H9 (cell line): ENCODE measurements around the gene BRDT. TPM values are rescaled to one million over a fixed set of nuclear protein-coding genes. Genes with fewer than 3 reads are reported as not detected.

ENCODE experiments used
- DNase-seq: peaks from one replicate; pipeline ENCODE4 v3.0.0-alpha.2; 2017
- H2AFZ ChIP-seq: one replicate; pipeline ENCODE4 v1.6.1; 2013; ENCODE audit warnings: mild to moderate bottlenecking, low read length, control low read depth, moderate library complexity
- H2AK5ac ChIP-seq: 2 replicates; pipeline ENCODE4 v1.6.1; 2013; ENCODE audit warnings: low read length, control low read depth, mixed read lengths; ENCODE audit not compliant: insufficient read length
- H2BK120ac ChIP-seq: one replicate; pipeline ENCODE4 v1.6.1; 2013; ENCODE audit warnings: low read depth, mild to moderate bottlenecking, low read length, control low read depth, inconsistent platforms; ENCODE audit not compliant: poor library complexity, severe bottlenecking
- H2BK12ac ChIP-seq: 2 replicates; pipeline ENCODE4 v1.6.1; 2013; ENCODE audit warnings: low read length, control low read depth, mixed read lengths, low read depth; ENCODE audit not compliant: insufficient read length
- H2BK15ac ChIP-seq: 2 replicates; pipeline ENCODE4 v1.6.1; 2013; ENCODE audit warnings: low read depth, low read length, control low read depth
- H2BK20ac ChIP-seq: one replicate; pipeline ENCODE4 v1.6.1; 2013; ENCODE audit warnings: low read depth, mild to moderate bottlenecking, low read length, control low read depth, inconsistent platforms; ENCODE audit not compliant: poor library complexity, severe bottlenecking
- H2BK5ac ChIP-seq: 2 replicates; pipeline ENCODE4 v1.6.1; 2013; ENCODE audit warnings: low read length, control low read depth, mixed read lengths; ENCODE audit not compliant: insufficient read length
- H3K14ac ChIP-seq: 2 replicates; pipeline ENCODE4 v1.6.1; 2013; ENCODE audit warnings: low read length, control low read depth; ENCODE audit not compliant: insufficient read depth
- H3K18ac ChIP-seq: 2 replicates; pipeline ENCODE4 v1.6.1; 2013; ENCODE audit warnings: low read depth, mild to moderate bottlenecking, mixed read lengths, low read length, control low read depth; ENCODE audit not compliant: insufficient read length
- H3K23ac ChIP-seq: 2 replicates; pipeline ENCODE4 v1.6.1; 2013; ENCODE audit warnings: low read length, control low read depth, mixed read lengths, low read depth; ENCODE audit not compliant: insufficient read length
- H3K23me2 ChIP-seq: 2 replicates; pipeline ENCODE4 v1.6.1; 2013; ENCODE audit warnings: low read depth, mild to moderate bottlenecking, mixed read lengths, low read length, control low read depth; ENCODE audit not compliant: insufficient read length, poor library complexity, severe bottlenecking
- H3K27ac ChIP-seq: 2 replicates; pipeline ENCODE4 v1.5.1; 2013; ENCODE audit warnings: low read length, control low read depth, mixed read lengths, low read depth; ENCODE audit not compliant: insufficient read length
- H3K27me3 ChIP-seq: 2 replicates; pipeline ENCODE4 v1.6.1; 2013; ENCODE audit warnings: low read length, control low read depth, inconsistent platforms; ENCODE audit not compliant: insufficient read depth
- H3K4ac ChIP-seq: 2 replicates; pipeline ENCODE4 v1.6.1; 2013; ENCODE audit warnings: low read depth, mild to moderate bottlenecking, control low read depth, inconsistent platforms, low read length, moderate library complexity
- H3K4me1 ChIP-seq: 2 replicates; pipeline ENCODE4 v1.6.1; 2013; ENCODE audit warnings: low read length, control low read depth, inconsistent platforms; ENCODE audit not compliant: insufficient read depth
- H3K4me2 ChIP-seq: 2 replicates; pipeline ENCODE4 v1.6.1; 2013; ENCODE audit warnings: low read length, control low read depth, mixed read lengths; ENCODE audit not compliant: insufficient read length, insufficient read depth
- H3K56ac ChIP-seq: 2 replicates; pipeline ENCODE4 v1.6.1; 2013; ENCODE audit warnings: low read depth, mild to moderate bottlenecking, mixed read lengths, low read length, control low read depth; ENCODE audit not compliant: insufficient read length
- H3K79me1 ChIP-seq: 2 replicates; pipeline ENCODE4 v1.6.1; 2013; ENCODE audit warnings: low read depth, mild to moderate bottlenecking, moderate library complexity, low read length, control low read depth, inconsistent platforms; ENCODE audit not compliant: insufficient read depth, poor library complexity, severe bottlenecking
- H3K79me2 ChIP-seq: 2 replicates; pipeline ENCODE4 v1.6.1; 2013; ENCODE audit warnings: low read length, control low read depth, inconsistent platforms; ENCODE audit not compliant: insufficient read depth
- H3K9ac ChIP-seq: 2 replicates; pipeline ENCODE4 v1.6.1; 2013; ENCODE audit warnings: low read length, control low read depth, mixed read lengths; ENCODE audit not compliant: insufficient read length; ENCODE audit errors: extremely low read depth
- H3K9me3 ChIP-seq: one replicate; pipeline ENCODE4 v1.6.1; 2013; ENCODE audit warnings: low read depth, low read length, inconsistent platforms; ENCODE audit not compliant: control insufficient read depth
- H3T11ph ChIP-seq: one replicate; pipeline ENCODE4 v1.6.1; 2013; ENCODE audit warnings: mild to moderate bottlenecking, low read length, control low read depth, inconsistent platforms
- H4K20me1 ChIP-seq: one replicate; pipeline ENCODE4 v1.6.1; 2013; ENCODE audit not compliant: control insufficient read depth, insufficient read length, insufficient read depth
- H4K5ac ChIP-seq: 2 replicates; pipeline ENCODE4 v1.6.1; 2013; ENCODE audit warnings: low read depth, mild to moderate bottlenecking, mixed read lengths, low read length, control low read depth; ENCODE audit not compliant: insufficient read length
- H4K8ac ChIP-seq: replicated peaks from 2 replicates; pipeline ENCODE4 v1.6.1; 2013; ENCODE audit warnings: low read length, control low read depth, mixed read lengths, low read depth; ENCODE audit not compliant: insufficient read length
- H4K91ac ChIP-seq: 2 replicates; pipeline ENCODE4 v1.6.1; 2013; ENCODE audit warnings: low read depth, mild to moderate bottlenecking, moderate library complexity, mixed read lengths, low read length, control low read depth; ENCODE audit not compliant: insufficient read length
- H3K27ac Mint-ChIP-seq, 3 experiments: 2 replicates in 2 of 3; 3 replicates in 1 of 3; pipeline ENCODE4 v1.8.0; 2020 to 2021; ENCODE audit warnings: mixed read lengths in 3 of 3, mild to moderate bottlenecking in 1 of 3, moderate library complexity in 1 of 3
- H3K27me3 Mint-ChIP-seq: 2 replicates; pipeline ENCODE4 v1.8.0; 2021; ENCODE audit warnings: low read depth, mild to moderate bottlenecking, moderate library complexity, mixed read lengths
- H3K36me3 Mint-ChIP-seq, 3 experiments: 2 replicates in 2 of 3; 3 replicates in 1 of 3; pipeline ENCODE4 v1.8.0; 2020 to 2021; ENCODE audit warnings: low read depth in 3 of 3, mixed read lengths in 3 of 3; ENCODE audit not compliant: insufficient read depth in 1 of 3
- H3K4me1 Mint-ChIP-seq, 2 experiments: 2 replicates each; pipeline ENCODE4 v1.8.0; 2020; ENCODE audit warnings: mixed read lengths in 2 of 2
- H3K4me3 Mint-ChIP-seq, 2 experiments: 2 replicates in 1 of 2; 3 replicates in 1 of 2; pipeline ENCODE4 v1.8.0; 2020 to 2021; ENCODE audit warnings: mild to moderate bottlenecking in 2 of 2, mixed read lengths in 2 of 2, moderate library complexity in 1 of 2
- H3K9me3 Mint-ChIP-seq, 2 experiments: 2 replicates in 1 of 2; 3 replicates in 1 of 2; pipeline ENCODE4 v1.8.0; 2020; ENCODE audit warnings: mild to moderate bottlenecking in 2 of 2, mixed read lengths in 2 of 2, moderate library complexity in 1 of 2
- WGBS: extraction: QIAGEN DNeasy Blood & Tissue Kit; methylation state at CpG from one replicate; pipeline ENCODE4 v1.1.7; 2013; ENCODE audit warnings: missing lambda C conversion rate, low lambda C conversion rate, mixed read lengths; ENCODE audit not compliant: insufficient read length; ENCODE audit errors: extremely low coverage; 5-methylcytosine and 5-hydroxymethylcytosine counted together
- total RNA-seq: library from RNA; stranded (reverse); gene quantifications from 2 replicates; pipeline ENCODE4 v1.2.1, GENCODE V29; 2021
- TF ChIP-seq, protein P1 (sequence below): fragments of 200-600 bp; sonication (generic); conservative IDR thresholded peaks from 3 replicates; pipeline ENCODE4 v1.8.0; 2021; ENCODE audit warnings: antibody characterized with exemption, mild to moderate bottlenecking

Gene BRDT
- total RNA-seq, 1 experiment from 2014 or later = 0.15 TPM

DNA sequence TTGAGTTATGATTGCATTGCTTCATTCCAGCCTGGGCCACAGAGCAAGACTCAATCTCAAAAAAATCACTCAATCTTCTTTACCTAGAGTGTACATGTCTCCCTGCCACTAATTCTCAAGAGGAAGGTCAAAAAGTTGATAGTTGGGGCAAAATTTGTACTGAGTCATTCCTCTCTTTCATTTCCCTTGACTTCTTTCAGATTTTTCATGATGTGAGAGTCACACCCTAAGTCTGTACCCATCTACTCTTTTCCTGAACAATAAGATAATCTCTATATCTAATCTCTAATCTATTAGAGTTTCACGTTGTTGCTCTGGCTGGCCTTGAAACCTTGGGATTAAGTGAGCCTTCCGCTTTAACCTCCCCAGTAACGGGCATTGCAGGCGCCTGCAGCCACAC, 1.1 kb upstream of the BRDT start:
- H2AFZ ChIP-seq = no peak overlapping the region
- H2BK20ac ChIP-seq = no peak overlapping the region
- Mint-ChIP-seq H3K4me1 (peaks cover 7 to 15% of the 10 kb centered on the region in 2 experiments), H3K36me3 (no peaks in the 10 kb centered on the region), H3K27ac (no peak overlapping the region), H3K4me3 (no peak overlapping the region), H3K27me3 (no peaks in the 10 kb centered on the region), H3K9me3 (no peaks in the 10 kb centered on the region)
- no peak overlapping the region for H2AK5ac ChIP-seq
- no peak overlapping the region for H3K14ac ChIP-seq
- no CpG with 5 or more reads among the region's 4 CpGs for WGBS
- H2BK12ac ChIP-seq = no peak overlapping the region
- H3T11ph ChIP-seq = no peak overlapping the region
- no peak overlapping the region for H2BK15ac ChIP-seq
- H3K27ac ChIP-seq = no peak overlapping the region
- no peaks in the 10 kb centered on the region for H3K79me1 ChIP-seq
- no peak overlapping the region for H3K56ac ChIP-seq
- H3K79me2 ChIP-seq = no peaks in the 10 kb centered on the region
- H3K23me2 ChIP-seq = no peaks in the 10 kb centered on the region
- no peak overlapping the region for H4K8ac ChIP-seq
- no peak overlapping the region for H4K5ac ChIP-seq
- no peak overlapping the region for H3K4me2 ChIP-seq
- no peak overlapping the region for H2BK120ac ChIP-seq
- H3K9me3 ChIP-seq = no peaks in the 10 kb centered on the region
- no peak overlapping the region for H4K91ac ChIP-seq
- no peak for DNase-seq
- no peaks in the 10 kb centered on the region for H3K4me1 ChIP-seq
- no peak overlapping the region for H3K9ac ChIP-seq
- TF ChIP-seq, protein P1, sequence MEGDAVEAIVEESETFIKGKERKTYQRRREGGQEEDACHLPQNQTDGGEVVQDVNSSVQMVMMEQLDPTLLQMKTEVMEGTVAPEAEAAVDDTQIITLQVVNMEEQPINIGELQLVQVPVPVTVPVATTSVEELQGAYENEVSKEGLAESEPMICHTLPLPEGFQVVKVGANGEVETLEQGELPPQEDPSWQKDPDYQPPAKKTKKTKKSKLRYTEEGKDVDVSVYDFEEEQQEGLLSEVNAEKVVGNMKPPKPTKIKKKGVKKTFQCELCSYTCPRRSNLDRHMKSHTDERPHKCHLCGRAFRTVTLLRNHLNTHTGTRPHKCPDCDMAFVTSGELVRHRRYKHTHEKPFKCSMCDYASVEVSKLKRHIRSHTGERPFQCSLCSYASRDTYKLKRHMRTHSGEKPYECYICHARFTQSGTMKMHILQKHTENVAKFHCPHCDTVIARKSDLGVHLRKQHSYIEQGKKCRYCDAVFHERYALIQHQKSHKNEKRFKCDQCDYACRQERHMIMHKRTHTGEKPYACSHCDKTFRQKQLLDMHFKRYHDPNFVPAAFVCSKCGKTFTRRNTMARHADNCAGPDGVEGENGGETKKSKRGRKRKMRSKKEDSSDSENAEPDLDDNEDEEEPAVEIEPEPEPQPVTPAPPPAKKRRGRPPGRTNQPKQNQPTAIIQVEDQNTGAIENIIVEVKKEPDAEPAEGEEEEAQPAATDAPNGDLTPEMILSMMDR = no peak
- no peak overlapping the region for H3K18ac ChIP-seq
- no peak overlapping the region for H3K4ac ChIP-seq
- H3K23ac ChIP-seq = no peak overlapping the region
- H3K27me3 ChIP-seq = no peaks in the 10 kb centered on the region
- no peaks in the 10 kb centered on the region for H4K20me1 ChIP-seq
- H2BK5ac ChIP-seq = no peak overlapping the region
